Subcutaneous abdominal adipose tissue (tissue), 5 donors: ENCODE measurements around the gene FBXL17.

Experiments
- H3K27ac ChIP-seq: one replicate; pipeline ENCODE4 v1.7.0; 2013; ENCODE audit warnings: low read depth, mild to moderate bottlenecking, inconsistent platforms, low read length, moderate library complexity
- H3K27me3 ChIP-seq, 5 donors: one replicate each; pipeline ENCODE4 v1.7.0; 2013; ENCODE audit warnings: low read length in 5 of 5, inconsistent platforms in 1 of 5; ENCODE audit not compliant: control insufficient read depth in 5 of 5, insufficient read depth in 4 of 5
- H3K36me3 ChIP-seq, 5 donors: one replicate each; pipeline ENCODE4 v1.7.0; 2013; ENCODE audit warnings: low read length in 5 of 5; ENCODE audit not compliant: control insufficient read depth in 5 of 5, insufficient read depth in 5 of 5
- H3K4me1 ChIP-seq, 5 donors: one replicate each; pipeline ENCODE4 v1.7.0; 2013; ENCODE audit warnings: low read length in 5 of 5, mild to moderate bottlenecking in 3 of 5, moderate library complexity in 1 of 5; ENCODE audit not compliant: control insufficient read depth in 5 of 5, insufficient read depth in 5 of 5
- H3K4me3 ChIP-seq, 5 donors: one replicate each; pipeline ENCODE4 v1.7.0; 2013; ENCODE audit warnings: low read length in 5 of 5, low read depth in 1 of 5
- H3K9ac ChIP-seq, 5 donors: one replicate each; pipeline ENCODE4 v1.7.0; 2013; ENCODE audit warnings: low read length in 5 of 5, mild to moderate bottlenecking in 4 of 5, moderate library complexity in 3 of 5
- H3K9me3 ChIP-seq, 5 donors: one replicate each; pipeline ENCODE4 v1.7.0; 2013; ENCODE audit warnings: low read length in 5 of 5; ENCODE audit not compliant: control insufficient read depth in 5 of 5
- donor health status: healthy.
- donor health status: healthy.
- donor health status: healthy.
- donor health status: healthy.
- donor health status: healthy.

The FBXL17 gene

DNA sequence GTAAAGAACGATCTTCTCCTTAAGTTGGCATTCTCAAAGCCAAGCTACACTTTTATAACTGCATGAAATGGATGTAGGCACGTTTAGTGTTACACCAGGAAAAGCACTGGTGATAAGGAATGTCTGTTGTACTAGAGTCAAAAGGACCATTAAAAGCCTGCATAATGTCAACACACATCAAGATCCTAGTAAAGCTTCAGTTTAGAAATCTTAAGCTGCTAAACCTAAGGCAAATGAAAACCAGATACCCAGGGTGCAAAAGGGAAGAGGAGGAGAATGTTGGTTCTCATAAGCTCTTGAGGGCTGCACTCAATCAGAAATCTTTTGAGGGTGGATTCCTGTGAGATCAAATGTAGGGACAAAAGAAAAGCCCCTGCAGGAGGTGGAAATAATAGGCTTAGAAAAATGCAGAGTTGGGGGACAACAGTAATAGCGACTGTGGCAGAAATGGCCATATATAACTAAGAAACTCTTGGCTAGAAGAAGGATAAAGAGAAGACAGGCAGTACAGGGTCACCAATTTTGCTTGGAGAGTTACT, 148.2 kb downstream of the FBXL17 start:
- Histone ChIP-seq H3K27ac (no peak overlapping the region), H3K27me3 (no peaks in the 10 kb centered on the region), H3K4me3 (no peak overlapping the region), H3K36me3 (no peaks in the 10 kb centered on the region), H3K9ac (no peak overlapping the region), H3K9me3 (no peaks in the 10 kb centered on the region), H3K4me1 (no peaks in the 10 kb centered on the region)

DNA sequence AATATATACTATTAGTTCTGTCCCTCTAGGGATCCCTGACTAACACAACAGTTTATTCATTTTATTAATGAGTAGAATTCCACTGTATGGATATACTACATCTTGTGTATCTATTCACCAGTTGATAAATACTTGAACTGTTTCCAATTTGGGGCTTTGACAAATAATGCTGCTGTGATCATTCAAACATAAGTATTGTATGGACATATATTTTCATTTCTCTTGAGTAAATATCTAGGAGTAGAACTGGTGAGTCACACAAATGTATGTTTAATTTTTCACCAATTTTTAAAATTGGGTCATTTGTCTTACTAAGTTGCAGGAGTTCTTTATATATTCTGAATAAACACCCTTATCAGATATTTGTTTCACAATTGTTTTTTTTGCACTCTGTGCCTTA, 149.1 kb downstream of the FBXL17 start:
- no peak overlapping the region for H3K9ac ChIP-seq
- H3K27me3 ChIP-seq: no peaks in the 10 kb centered on the region
- no peaks in the 10 kb centered on the region for H3K4me1 ChIP-seq
- H3K4me3 ChIP-seq: no peak overlapping the region
- no peaks in the 10 kb centered on the region for H3K9me3 ChIP-seq
- H3K27ac ChIP-seq: no peak overlapping the region
- H3K36me3 ChIP-seq: no peaks in the 10 kb centered on the region

- H3K36me3 ChIP-seq: peaks cover 0 to 5% (median 0%) of the 10 kb centered on the region in 5 donors
- H3K9ac ChIP-seq: no peak overlapping the region
- no peaks in the 10 kb centered on the region for H3K27me3 ChIP-seq
- peaks cover 0 to 5% (median 0%) of the 10 kb centered on the region in 5 donors for H3K9me3 ChIP-seq
- no peak overlapping the region for H3K27ac ChIP-seq
- H3K4me3 ChIP-seq: no peak overlapping the region
- no peaks in the 10 kb centered on the region for H3K4me1 ChIP-seq
Measured at GRCh38 chr5:108222011-108222410, 159.9 kb downstream of the FBXL17 start.

- Histone ChIP-seq H3K4me3 (no peak overlapping the region), H3K9me3 (peaks cover 0 to 5% (median 0%) of the 10 kb centered on the region in 5 donors), H3K27me3 (no peaks in the 10 kb centered on the region), H3K9ac (no peak overlapping the region), H3K27ac (no peak overlapping the region), H3K4me1 (no peaks in the 10 kb centered on the region), H3K36me3 (peaks cover 0 to 8% (median 0%) of the 10 kb centered on the region in 5 donors)
Measured at GRCh38 chr5:108220834-108221233, 161.1 kb downstream of the FBXL17 start.

DNA sequence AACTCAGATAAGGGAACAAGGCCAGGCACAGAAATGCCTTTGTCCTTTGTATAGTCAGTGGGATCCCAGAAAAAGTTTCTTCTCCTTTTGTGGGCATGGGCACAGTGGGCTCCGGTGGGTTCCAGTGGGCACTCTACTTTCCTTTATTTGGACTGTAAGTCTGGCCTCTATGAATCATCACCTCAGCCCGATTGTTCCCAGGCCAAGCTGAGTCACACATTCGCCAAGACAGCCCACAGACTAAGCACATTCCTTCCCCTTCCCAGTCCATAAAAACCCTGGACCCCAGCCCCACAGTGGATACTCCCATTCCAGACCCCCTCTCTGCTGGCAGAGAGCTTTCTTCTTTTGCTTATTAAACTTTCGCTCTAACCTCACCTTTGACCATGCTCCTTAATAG, 165.0 kb downstream of the FBXL17 start:
- Histone ChIP-seq H3K36me3 (peaks cover 0 to 13% (median 0%) of the 10 kb centered on the region in 5 donors), H3K27ac (no peak overlapping the region)

GRCh38 chr5:108214857-108215256, 167.0 kb downstream of the FBXL17 start:
- no peak overlapping the region for H3K27ac ChIP-seq
- no peaks in the 10 kb centered on the region for H3K27me3 ChIP-seq
- no peaks in the 10 kb centered on the region for H3K4me1 ChIP-seq
- H3K4me3 ChIP-seq: no peak overlapping the region
- H3K9me3 ChIP-seq: peaks cover 0 to 4% (median 0%) of the 10 kb centered on the region in 5 donors
- H3K9ac ChIP-seq: no peak overlapping the region
- peaks cover 0 to 13% (median 0%) of the 10 kb centered on the region in 5 donors for H3K36me3 ChIP-seq

More for the DNA sequence above, 165.0 kb downstream of the FBXL17 start:
- H3K9me3 ChIP-seq: peaks cover 0 to 4% (median 0%) of the 10 kb centered on the region in 5 donors
- no peaks in the 10 kb centered on the region for H3K4me1 ChIP-seq
- H3K9ac ChIP-seq: no peak overlapping the region
- no peaks in the 10 kb centered on the region for H3K27me3 ChIP-seq
- H3K4me3 ChIP-seq: no peak overlapping the region

DNA sequence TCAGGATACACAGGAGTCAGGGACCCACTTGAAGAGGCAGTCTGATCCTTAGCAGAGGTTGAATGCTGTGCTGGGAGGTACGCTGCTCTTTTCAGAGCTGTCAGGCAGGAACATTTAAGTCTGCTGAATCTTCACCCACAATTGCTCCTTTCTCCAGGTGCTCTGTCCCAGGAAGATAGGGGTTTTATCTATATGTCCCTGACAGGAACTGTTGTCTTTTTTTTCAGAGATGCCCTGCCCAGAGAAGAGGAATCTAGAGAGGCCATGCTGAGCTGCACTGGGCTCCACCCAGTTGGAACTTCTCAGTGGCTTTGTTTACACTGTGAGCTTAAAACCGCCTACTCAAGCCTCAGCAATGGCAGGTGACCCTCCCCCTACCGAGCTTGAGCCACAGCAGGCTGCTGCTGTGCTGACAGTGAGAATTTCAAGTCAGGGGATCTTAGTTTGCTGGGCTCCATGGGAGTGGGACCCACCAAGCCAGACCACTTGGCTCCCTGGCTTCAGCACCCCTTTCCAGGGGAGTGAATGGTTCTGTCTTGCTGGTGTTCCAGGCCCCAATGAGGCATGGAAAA, 169.0 kb downstream of the FBXL17 start:
- H3K36me3 ChIP-seq: peaks cover 0 to 13% (median 0%) of the 10 kb centered on the region in 5 donors
- no peak overlapping the region for H3K4me3 ChIP-seq
- H3K9me3 ChIP-seq: peaks cover 0 to 4% (median 0%) of the 10 kb centered on the region in 5 donors
- no peak overlapping the region for H3K9ac ChIP-seq
- H3K27ac ChIP-seq: no peak overlapping the region
- H3K27me3 ChIP-seq: no peaks in the 10 kb centered on the region
- no peaks in the 10 kb centered on the region for H3K4me1 ChIP-seq

DNA sequence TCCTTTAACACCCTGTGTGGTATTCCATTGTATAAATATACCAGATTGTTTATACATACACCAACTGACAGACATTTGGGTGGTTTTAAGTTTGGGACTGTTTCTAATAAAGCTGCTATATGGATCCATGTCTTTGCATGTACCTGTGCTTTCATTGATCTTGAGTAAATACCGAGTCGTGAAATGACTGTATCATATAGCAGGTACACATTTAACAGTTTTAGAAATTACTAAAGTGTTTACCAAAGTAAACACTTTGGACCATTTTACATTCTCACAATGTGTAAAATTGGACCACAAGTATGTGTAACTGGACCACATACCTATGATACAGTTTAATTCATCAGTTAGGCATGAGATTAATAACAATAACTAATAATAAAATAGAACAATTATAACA, 175.2 kb downstream of the FBXL17 start:
- Histone ChIP-seq H3K4me1 (no peaks in the 10 kb centered on the region), H3K4me3 (no peak overlapping the region), H3K36me3 (no peaks in the 10 kb centered on the region), H3K27ac (no peak overlapping the region), H3K9me3 (no peaks in the 10 kb centered on the region), H3K9ac (no peak overlapping the region), H3K27me3 (no peaks in the 10 kb centered on the region)

- Histone ChIP-seq H3K9ac (no peak overlapping the region), H3K27ac (no peak overlapping the region), H3K4me1 (no peaks in the 10 kb centered on the region), H3K36me3 (no peaks in the 10 kb centered on the region), H3K4me3 (no peak overlapping the region), H3K9me3 (no peaks in the 10 kb centered on the region), H3K27me3 (no peaks in the 10 kb centered on the region)
Measured at GRCh38 chr5:108201721-108202120, 180.2 kb downstream of the FBXL17 start.

DNA sequence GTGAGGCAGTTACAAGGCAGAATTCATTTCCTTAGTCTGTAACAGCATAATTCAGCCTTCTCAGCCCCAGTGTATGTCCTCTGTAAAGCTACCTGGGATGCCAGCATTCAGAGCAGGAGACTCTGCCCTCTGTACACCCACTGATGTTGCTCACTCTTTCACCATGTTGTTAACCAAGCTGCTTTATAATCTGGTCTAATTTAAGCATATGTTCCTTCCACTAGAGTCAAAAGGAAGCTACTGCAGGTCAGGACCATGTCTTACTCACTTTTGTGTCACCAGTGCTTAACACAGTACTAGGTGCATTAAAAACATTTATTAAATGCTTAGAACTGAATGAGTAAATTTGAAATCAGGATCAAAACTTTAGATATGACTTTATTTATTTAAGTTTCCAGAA, 185.6 kb downstream of the FBXL17 start:
- H3K9me3 ChIP-seq: no peaks in the 10 kb centered on the region
- H3K36me3 ChIP-seq: no peaks in the 10 kb centered on the region
- H3K4me1 ChIP-seq: no peaks in the 10 kb centered on the region
- no peak overlapping the region for H3K9ac ChIP-seq
- no peak overlapping the region for H3K27ac ChIP-seq
- H3K27me3 ChIP-seq: no peaks in the 10 kb centered on the region
- H3K4me3 ChIP-seq: no peak overlapping the region
